CD14-positive monocyte (primary cell): Measurements from ENCODE around the gene GRM3. TPM values are rescaled to one million over a fixed set of nuclear protein-coding genes. Genes with fewer than 3 reads are reported as not detected.

Experiments
- DNase-seq, 3 donors: peaks; one replicate each; pipeline ENCODE4 v3.0.0-alpha.2; 2011 to 2022
- H2AFZ ChIP-seq: 2 replicates; pipeline ENCODE4 v1.6.0; 2012; ENCODE audit warnings: mild to moderate bottlenecking, low read depth, low read length, inconsistent platforms; ENCODE audit not compliant: insufficient read depth, poor library complexity, severe bottlenecking
- H3K27ac ChIP-seq, 2 donors: 1 replicate in 1 of 2; 2 replicates in 1 of 2; pipeline ENCODE4 v1.5.1; 2012 to 2013; ENCODE audit warnings: low read length in 2 of 2, control low read depth in 1 of 2, inconsistent platforms in 1 of 2, low read depth in 1 of 2, mild to moderate bottlenecking in 1 of 2
- H3K27me3 ChIP-seq, 2 donors: one replicate each; pipeline versions ENCODE4 v1.6.0 to v1.6.1; 2011 to 2013; ENCODE audit warnings: low read length in 2 of 2; ENCODE audit not compliant: control insufficient read depth in 2 of 2, insufficient read depth in 2 of 2
- H3K36me3 ChIP-seq, 2 donors: replicated peaks in 1 of 2; 1 replicate in 1 of 2; 2 replicates in 1 of 2; pipeline versions ENCODE4 v1.5.1 to v1.6.1; 2012 to 2013; ENCODE audit warnings: low read length in 2 of 2, control low read depth in 1 of 2, inconsistent platforms in 1 of 2, mild to moderate bottlenecking in 1 of 2; ENCODE audit not compliant: insufficient read depth in 2 of 2, control insufficient read depth in 1 of 2
- H3K4me1 ChIP-seq, 2 donors: 1 replicate in 1 of 2; 2 replicates in 1 of 2; pipeline versions ENCODE4 v1.5.1 to v1.6.1; 2012 to 2013; ENCODE audit warnings: low read length in 2 of 2, control low read depth in 1 of 2, inconsistent platforms in 1 of 2, mild to moderate bottlenecking in 1 of 2, moderate library complexity in 1 of 2; ENCODE audit not compliant: insufficient read depth in 2 of 2, control insufficient read depth in 1 of 2
- H3K4me2 ChIP-seq: replicated peaks from 2 replicates; pipeline ENCODE3; 2012; ENCODE audit warnings: low read length, moderate library complexity, mild to moderate bottlenecking; ENCODE audit not compliant: poor library complexity, severe bottlenecking; ENCODE audit errors: extremely low read depth
- H3K4me3 ChIP-seq, 3 experiments: fragments of 200-600 bp in 1 of 3; sonication (generic) in 1 of 3; replicated peaks in 1 of 3; 1 replicate in 2 of 3; 2 replicates in 1 of 3; pipeline ENCODE4 v1.5.1; 2011 to 2013; ENCODE audit warnings: low read length in 3 of 3, mild to moderate bottlenecking in 3 of 3, control low read depth in 2 of 3, low read depth in 2 of 3, inconsistent platforms in 1 of 3, moderate library complexity in 1 of 3
- H3K79me2 ChIP-seq: 2 replicates; pipeline ENCODE4 v1.6.0; 2012; ENCODE audit warnings: mild to moderate bottlenecking, control low read depth, inconsistent platforms, low read length, moderate library complexity; ENCODE audit not compliant: insufficient read depth
- H3K9ac ChIP-seq: 2 replicates; pipeline ENCODE4 v1.6.0; 2017; ENCODE audit warnings: low read length, mild to moderate bottlenecking; ENCODE audit not compliant: insufficient read depth, poor library complexity, severe bottlenecking
- H3K9me3 ChIP-seq, 2 donors: replicated peaks in 1 of 2; 1 replicate in 1 of 2; 2 replicates in 1 of 2; pipeline versions ENCODE4 v1.5.1 to v1.6.1; 2012 to 2013; ENCODE audit warnings: low read length in 2 of 2, control low read depth in 1 of 2; ENCODE audit not compliant: control insufficient read depth in 1 of 2, insufficient read depth in 1 of 2
- H4K20me1 ChIP-seq: 2 replicates; pipeline ENCODE4 v1.6.0; 2012; ENCODE audit warnings: mild to moderate bottlenecking, low read length, control low read depth, moderate library complexity; ENCODE audit not compliant: insufficient read depth
- H3K27ac Mint-ChIP-seq, 7 donors: one replicate each; pipeline ENCODE4 v1.8.0; 2020; ENCODE audit warnings: mild to moderate bottlenecking in 7 of 7, mixed read lengths in 7 of 7, moderate library complexity in 6 of 7, inconsistent platforms in 2 of 7
- H3K27me3 Mint-ChIP-seq, 3 donors: one replicate each; pipeline ENCODE4 v1.8.0; 2021 to 2022; ENCODE audit warnings: low read depth in 3 of 3, mild to moderate bottlenecking in 3 of 3, mixed read lengths in 3 of 3, moderate library complexity in 3 of 3, inconsistent platforms in 1 of 3
- H3K36me3 Mint-ChIP-seq, 2 donors: one replicate each; pipeline ENCODE4 v1.8.0; 2020; ENCODE audit warnings: mixed read lengths in 2 of 2, inconsistent platforms in 1 of 2, mild to moderate bottlenecking in 1 of 2
- H3K4me1 Mint-ChIP-seq: one replicate; pipeline ENCODE4 v1.8.0; 2020; ENCODE audit warnings: mild to moderate bottlenecking, mixed read lengths
- H3K4me3 Mint-ChIP-seq, 2 donors: one replicate each; pipeline ENCODE4 v1.8.0; 2020; ENCODE audit warnings: mild to moderate bottlenecking in 2 of 2, mixed read lengths in 2 of 2, moderate library complexity in 1 of 2
- H3K9me3 Mint-ChIP-seq, 7 donors: one replicate each; pipeline ENCODE4 v1.8.0; 2020 to 2022; ENCODE audit warnings: mixed read lengths in 7 of 7, mild to moderate bottlenecking in 6 of 7, moderate library complexity in 6 of 7, inconsistent platforms in 2 of 7
- CTCF ChIP-seq: fragments of 200-600 bp; IDR thresholded peaks from one replicate; pipeline ENCODE4 v1.8.0; 2022; ENCODE audit warnings: antibody characterized with exemption, mild to moderate bottlenecking
- WGBS: methylation state at CpG from one replicate; pipeline ENCODE4 v1.1.5; 2013; ENCODE audit warnings: missing lambda C conversion rate; ENCODE audit not compliant: insufficient coverage; 5-methylcytosine and 5-hydroxymethylcytosine counted together
- intact Hi-C, 2 donors: fragments of 100-400 bp; cut with micrococcal nuclease; formaldehyde crosslinking; loops; one replicate each; pipeline versions ENCODE4 v1.15.0 to v1.15.1; 2023
- polyA minus RNA-seq: library from RNA; depleted of rRNA, polyadenylated mRNA; stranded (reverse); fragments of >200 nt; gene quantifications from 2 replicates; pipeline ENCODE4 v1.2.3, GENCODE V29; 2012
- polyA plus RNA-seq, 3 donors: library from polyadenylated mRNA; depleted of rRNA in 1 of 3; unstranded in 2 of 3; stranded (reverse) in 1 of 3; fragments of 300-500 nt in 2 of 3; fragments of >200 nt in 1 of 3; fragmentation: Illumina TruSeq in 2 of 3; gene quantifications; 1 replicate in 2 of 3; 2 replicates in 1 of 3; pipeline ENCODE4 v1.2.3, GENCODE V29; 2012 to 2021
- total RNA-seq, 12 experiments: library from RNA in 1 of 12; stranded (reverse) in 1 of 12; fragments of 120-200 nt in 1 of 12; gene quantifications; one replicate each; pipeline ENCODE4 v1.2.4 and lab custom pipeline; 2013 to 2026; ENCODE audit warnings: mixed read lengths in 6 of 12, inconsistent platforms in 1 of 12

Gene GRM3
- total RNA-seq (2013), result 0.12 TPM
- polyA plus RNA-seq (not detected), polyA minus RNA-seq (not detected in 2 replicates), total RNA-seq (lab: John Stamatoyannopoulos, UW) (0 to 0.75 (median 0) reads per million in 11 experiments)

GRCh38 chr7:86643561-86644281 lies at the start of gene GRM3:
Gene GRM3 (plus strand): TSS chr7:86643909. CDS start chr7:86765146, 121,237 bp downstream.
- Histone ChIP-seq H3K79me2 (no peaks in the 10 kb centered on the region), H3K27me3 (peaks cover 17 to 38% of the 10 kb centered on the region in 2 donors), H3K27ac (no peak within 1 kb of the TSS), H2AFZ (no peak within 1 kb of the TSS), H3K4me2 (no peak within 1 kb of the TSS), H3K9me3 (peaks cover 4 to 8% of the 10 kb centered on the region in 2 donors), H4K20me1 (no peaks in the 10 kb centered on the region), H3K36me3 (no peaks in the 10 kb centered on the region), H3K9ac (no peak within 1 kb of the TSS), H3K4me1 (no peaks in the 10 kb centered on the region), H3K4me3 (no peak within 1 kb of the TSS)
- Mint-ChIP-seq H3K4me3 (peak within 1 kb of the TSS in 1 of 2 donors; percentile 78), H3K36me3 (no peaks in the 10 kb centered on the region), H3K27me3 (peaks cover 22 to 35% (median 27%) of the 10 kb centered on the region in 3 donors), H3K9me3 (peaks cover 0 to 12% (median 4%) of the 10 kb centered on the region in 7 donors), H3K27ac (no peak within 1 kb of the TSS), H3K4me1 (no peaks in the 10 kb centered on the region)
- intact Hi-C loops, result no loop called here
- no peak for TF ChIP-seq CTCF
- WGBS, result 1% methylated on average over 9 of the region's 23 CpGs
- no peak for DNase-seq

- H3K4me3 ChIP-seq, result no peak overlapping the region
- H3K79me2 ChIP-seq, result no peaks in the 10 kb centered on the region
- no peaks in the 10 kb centered on the region for H3K27me3 ChIP-seq
- no peak for TF ChIP-seq CTCF
- Mint-ChIP-seq H3K27me3 (peaks cover 0 to 2% (median 0%) of the 10 kb centered on the region in 3 donors), H3K9me3 (peaks cover 2 to 18% (median 10%) of the 10 kb centered on the region in 7 donors), H3K4me1 (no peaks in the 10 kb centered on the region), H3K4me3 (no peak overlapping the region), H3K36me3 (no peaks in the 10 kb centered on the region), H3K27ac (no peak overlapping the region)
- intact Hi-C loops, result no loop called here
- H3K27ac ChIP-seq, result no peak overlapping the region
- H4K20me1 ChIP-seq, result no peaks in the 10 kb centered on the region
- no peak overlapping the region for H2AFZ ChIP-seq
- H3K4me2 ChIP-seq, result no peak overlapping the region
- H3K4me1 ChIP-seq, result no peaks in the 10 kb centered on the region
- WGBS, result 76% methylated on average over 12 of the region's 15 CpGs
- no peak overlapping the region for H3K9ac ChIP-seq
- no peaks in the 10 kb centered on the region for H3K36me3 ChIP-seq
- DNase-seq, result no peak
- H3K9me3 ChIP-seq, result peaks cover 3 to 23% of the 10 kb centered on the region in 2 donors
These were observed 45.4 kb upstream of the GRM3 start for GRCh38 chr7:86598311-86598710.
